ENCODE results near the gene PLEKHA1.

The PLEKHA1 gene

GRCh38 chr10:122450353-122450990, 76.0 kb downstream of the PLEKHA1 start:
- H3K27ac ChIP-seq: no peak overlapping the region
- no peak overlapping the region for H3K9ac ChIP-seq (ENCODE audit: insufficient read length)
- no peaks in the 10 kb centered on the region for H3K36me3 ChIP-seq (ENCODE audit: insufficient read depth, low read length)
- H3K4me3 ChIP-seq: no peak overlapping the region
- TF ChIP-seq EZH2 (IDR thresholded peaks at IDR 0.05): no peak
- no peak for TF ChIP-seq FOXP2 (optimal IDR thresholded peaks at IDR 0.05; ENCODE audit: control extremely low read depth, extremely low read length, insufficient read depth)
- no peak for TF ChIP-seq POLR2AphosphoS5 (IDR thresholded peaks at IDR 0.05; ENCODE audit: borderline replicate concordance, low read depth, low read length)
- DNase-seq (ENCODE audit: low read depth, low spot score): no peak
- H3K9me3 ChIP-seq (ENCODE audit: low read depth, low read length): no peaks in the 10 kb centered on the region

- Histone ChIP-seq H3K4me3 (no peak overlapping the region), H3K9me3 (ENCODE audit: low read depth, low read length) (no peaks in the 10 kb centered on the region), H3K36me3 (ENCODE audit: insufficient read depth, low read length) (no peaks in the 10 kb centered on the region), H3K27ac (no peak overlapping the region), H3K9ac (ENCODE audit: insufficient read length) (no peak overlapping the region)
- no peak for DNase-seq (ENCODE audit: low read depth, low spot score)
- TF ChIP-seq EZH2 (IDR thresholded peaks at IDR 0.05) (no peak), FOXP2 (optimal IDR thresholded peaks at IDR 0.05; ENCODE audit: control extremely low read depth, extremely low read length, insufficient read depth) (no peak), POLR2AphosphoS5 (IDR thresholded peaks at IDR 0.05; ENCODE audit: borderline replicate concordance, low read depth, low read length) (no peak)
Measured at GRCh38 chr10:122454071-122454470, 79.6 kb downstream of the PLEKHA1 start.

- Histone ChIP-seq H3K9ac (ENCODE audit: insufficient read length) (no peak within 1 kb of the TSS), H3K9me3 (ENCODE audit: low read depth, low read length) (no peaks in the 10 kb centered on the region), H3K27ac (no peak within 1 kb of the TSS), H3K4me3 (no peak within 1 kb of the TSS), H3K36me3 (ENCODE audit: insufficient read depth, low read length) (no peaks in the 10 kb centered on the region)
- DNase-seq (ENCODE audit: low read depth, low spot score): no peak
- TF ChIP-seq POLR2AphosphoS5 (IDR thresholded peaks at IDR 0.05; ENCODE audit: borderline replicate concordance, low read depth, low read length): no peak
- no peak for TF ChIP-seq EZH2 (IDR thresholded peaks at IDR 0.05)
- TF ChIP-seq FOXP2 (optimal IDR thresholded peaks at IDR 0.05; ENCODE audit: control extremely low read depth, extremely low read length, insufficient read depth): no peak
Measured at GRCh38 chr10:122454603-122455080, 80.1 kb downstream of the PLEKHA1 start, which contains the start of gene ARMS2. Gene ARMS2 (plus strand): TSS chr10:122454653. CDS start chr10:122454728, 75 bp downstream.

- no peak for DNase-seq (ENCODE audit: low read depth, low spot score)
- no peak for TF ChIP-seq FOXP2 (optimal IDR thresholded peaks at IDR 0.05; ENCODE audit: control extremely low read depth, extremely low read length, insufficient read depth)
- no peak for TF ChIP-seq POLR2AphosphoS5 (IDR thresholded peaks at IDR 0.05; ENCODE audit: borderline replicate concordance, low read depth, low read length)
- TF ChIP-seq EZH2 (IDR thresholded peaks at IDR 0.05): no peak
- H3K4me3 ChIP-seq: no peak overlapping the region
- no peaks in the 10 kb centered on the region for H3K9me3 ChIP-seq (ENCODE audit: low read depth, low read length)
- no peaks in the 10 kb centered on the region for H3K36me3 ChIP-seq (ENCODE audit: insufficient read depth, low read length)
- no peak overlapping the region for H3K27ac ChIP-seq
- no peak overlapping the region for H3K9ac ChIP-seq (ENCODE audit: insufficient read length)
Measured at GRCh38 chr10:122455376-122456079, 81.0 kb downstream of the PLEKHA1 start.

- H3K4me3 ChIP-seq: no peak overlapping the region
- no peak for DNase-seq (ENCODE audit: low read depth, low spot score)
- no peak overlapping the region for H3K9ac ChIP-seq (ENCODE audit: insufficient read length)
- TF ChIP-seq POLR2AphosphoS5 (IDR thresholded peaks at IDR 0.05; ENCODE audit: borderline replicate concordance, low read depth, low read length) (no peak), FOXP2 (optimal IDR thresholded peaks at IDR 0.05; ENCODE audit: control extremely low read depth, extremely low read length, insufficient read depth) (no peak), EZH2 (IDR thresholded peaks at IDR 0.05) (no peak)
- H3K27ac ChIP-seq: no peak overlapping the region
- H3K9me3 ChIP-seq (ENCODE audit: low read depth, low read length): no peaks in the 10 kb centered on the region
- H3K36me3 ChIP-seq (ENCODE audit: insufficient read depth, low read length): no peaks in the 10 kb centered on the region
Measured at GRCh38 chr10:122457934-122458333, 83.4 kb downstream of the PLEKHA1 start.

GRCh38 chr10:122458693-122459092, 84.2 kb downstream of the PLEKHA1 start:
- Histone ChIP-seq H3K9ac (ENCODE audit: insufficient read length) (no peak overlapping the region), H3K36me3 (ENCODE audit: insufficient read depth, low read length) (no peaks in the 10 kb centered on the region), H3K9me3 (ENCODE audit: low read depth, low read length) (no peaks in the 10 kb centered on the region), H3K27ac (no peak overlapping the region), H3K4me3 (no peak overlapping the region)
- no peak for TF ChIP-seq EZH2 (IDR thresholded peaks at IDR 0.05)
- no peak for TF ChIP-seq FOXP2 (optimal IDR thresholded peaks at IDR 0.05; ENCODE audit: control extremely low read depth, extremely low read length, insufficient read depth)
- no peak for TF ChIP-seq POLR2AphosphoS5 (IDR thresholded peaks at IDR 0.05; ENCODE audit: borderline replicate concordance, low read depth, low read length)
- no peak for DNase-seq (ENCODE audit: low read depth, low spot score)

- Histone ChIP-seq H3K4me3 (no peak overlapping the region), H3K36me3 (ENCODE audit: insufficient read depth, low read length) (no peaks in the 10 kb centered on the region), H3K9me3 (ENCODE audit: low read depth, low read length) (no peaks in the 10 kb centered on the region), H3K27ac (no peak overlapping the region), H3K9ac (ENCODE audit: insufficient read length) (no peak overlapping the region)
- TF ChIP-seq EZH2 (IDR thresholded peaks at IDR 0.05) (no peak), POLR2AphosphoS5 (IDR thresholded peaks at IDR 0.05; ENCODE audit: borderline replicate concordance, low read depth, low read length) (no peak), FOXP2 (optimal IDR thresholded peaks at IDR 0.05; ENCODE audit: control extremely low read depth, extremely low read length, insufficient read depth) (no peak)
- no peak for DNase-seq (ENCODE audit: low read depth, low spot score)
Measured at GRCh38 chr10:122459561-122460273, 85.2 kb downstream of the PLEKHA1 start.

GRCh38 chr10:122460891-122461293, 86.4 kb downstream of the PLEKHA1 start:
- Histone ChIP-seq H3K36me3 (ENCODE audit: insufficient read depth, low read length) (no peaks in the 10 kb centered on the region), H3K4me3 (no peak overlapping the region), H3K9ac (ENCODE audit: insufficient read length) (no peak overlapping the region), H3K9me3 (ENCODE audit: low read depth, low read length) (no peaks in the 10 kb centered on the region), H3K27ac (no peak overlapping the region)
- DNase-seq (ENCODE audit: low read depth, low spot score): no peak
- no peak for TF ChIP-seq POLR2AphosphoS5 (IDR thresholded peaks at IDR 0.05; ENCODE audit: borderline replicate concordance, low read depth, low read length)
- peak; percentile 26 for TF ChIP-seq EZH2 (IDR thresholded peaks at IDR 0.05)

Data from SK-N-MC (cell line).